GM15510 (cell line): Measurements from ENCODE around the gene CPM.

ENCODE experiments used
- POLR2A ChIP-seq: IDR thresholded peaks from 3 replicates; pipeline ENCODE4 v1.6.1; 2011; ENCODE audit warnings: borderline replicate concordance; ENCODE audit not compliant: insufficient read length; ENCODE audit errors: extremely low read depth

The CPM gene

GRCh38 chr12:68804657-68805591 is 128.0 kb downstream of the CPM start:
- no peak for TF ChIP-seq POLR2A

DNA sequence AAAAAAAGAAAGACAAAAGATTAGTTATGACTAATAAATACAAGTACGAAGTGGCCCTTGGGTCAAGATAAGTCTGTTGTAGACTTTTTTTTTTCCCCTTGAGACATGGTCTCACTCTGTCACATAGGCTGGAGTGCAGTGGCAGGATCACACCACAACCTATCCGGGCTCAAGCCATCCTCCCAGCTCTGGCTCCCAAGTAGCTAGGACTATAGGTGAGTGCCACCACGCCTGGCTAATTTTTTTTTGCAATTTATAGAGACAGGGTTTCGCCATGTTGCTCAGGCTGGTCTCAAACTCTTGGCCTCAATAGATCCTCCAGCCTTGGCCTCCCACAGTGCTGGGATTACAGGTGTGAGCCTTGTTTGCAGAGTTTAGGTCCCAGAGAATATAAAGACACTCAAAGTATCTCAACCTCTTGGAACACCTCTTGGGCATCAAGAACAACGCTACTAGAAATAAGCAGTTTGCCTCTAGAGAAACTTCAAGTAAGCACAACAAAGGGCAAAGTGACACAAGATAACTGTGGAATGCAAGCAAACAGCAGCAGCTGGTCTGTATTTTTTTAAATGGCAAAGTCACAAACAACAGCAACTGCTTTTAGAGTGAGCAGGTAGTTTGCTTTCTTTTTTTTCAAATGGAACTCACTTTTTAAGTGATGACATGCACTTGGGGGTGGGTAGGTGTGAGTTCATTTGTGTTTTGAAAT is 128.9 kb downstream of the CPM start:
- no peak for TF ChIP-seq POLR2A
